Stimulated activated memory B cell treated with anti-CD40 and anti-IgM and Interleukin-4, amounts not matched to agents 10 μg/mL and 1 μg/mL and 100 μg/mL, for 72 hours (primary cell): ENCODE measurements around the gene MT1A.
"Not testable (repeated sequence)": the region's sequence is repeated elsewhere in the genome, so short reads cannot be mapped to it uniquely, and the experiment has no call there.

Source experiments
- ATAC-seq: fragments of 150-1000 bp; cut with Tn5 transposase; 2 replicates; pipeline ENCODE4 v1.10.0; 2021
- H3K27ac Mint-ChIP-seq: one replicate; pipeline ENCODE4 v1.8.0; 2022; ENCODE audit warnings: mild to moderate bottlenecking, mixed read lengths
- H3K27me3 Mint-ChIP-seq: one replicate; pipeline ENCODE4 v1.8.0; 2022; ENCODE audit warnings: mixed read lengths
- H3K36me3 Mint-ChIP-seq: one replicate; pipeline ENCODE4 v1.8.0; 2022; ENCODE audit warnings: mixed read lengths
- H3K4me1 Mint-ChIP-seq: one replicate; pipeline ENCODE4 v1.8.0; 2022; ENCODE audit warnings: mixed read lengths
- H3K4me3 Mint-ChIP-seq: one replicate; pipeline ENCODE4 v1.8.0; 2022; ENCODE audit warnings: mild to moderate bottlenecking, moderate library complexity, mixed read lengths
- H3K9me3 Mint-ChIP-seq: one replicate; pipeline ENCODE4 v1.8.0; 2022; ENCODE audit warnings: mixed read lengths

Gene MT1A

DNA sequence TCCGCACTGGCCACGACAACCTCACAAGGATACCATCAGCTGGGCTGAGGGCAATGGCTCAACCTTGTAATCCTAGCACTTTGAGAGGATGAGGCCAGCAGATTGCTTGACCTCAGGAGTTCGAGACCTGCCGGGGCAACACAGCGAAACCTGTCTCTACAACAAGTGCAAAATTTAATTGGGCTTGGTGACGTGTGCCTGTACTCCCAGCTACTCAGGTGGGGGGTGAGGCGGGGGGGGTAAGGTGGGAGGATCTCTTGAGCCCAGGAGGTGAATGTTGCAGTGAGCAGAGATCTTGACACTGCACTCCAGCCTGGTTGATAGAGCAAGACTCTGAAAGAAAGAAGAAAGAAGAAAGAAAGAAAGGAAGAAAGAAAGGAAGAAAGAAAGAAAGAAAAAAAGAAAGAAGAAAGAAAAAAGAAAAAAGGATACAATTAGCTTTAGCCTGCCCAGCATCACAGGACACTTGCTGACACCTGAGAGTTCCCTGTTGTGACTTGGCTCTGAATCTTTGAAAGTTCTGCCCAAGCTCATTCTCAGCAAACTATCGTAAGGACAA, 18.0 kb upstream of the MT1A start:
- ATAC-seq, result no peak
- Mint-ChIP-seq H3K36me3 (no peaks in the 10 kb centered on the region), H3K4me3 (no peak overlapping the region), H3K4me1 (peaks cover 18% of the 10 kb centered on the region), H3K27me3 (peaks cover 48% of the 10 kb centered on the region), H3K9me3 (no peaks in the 10 kb centered on the region), H3K27ac (no peak overlapping the region)

DNA sequence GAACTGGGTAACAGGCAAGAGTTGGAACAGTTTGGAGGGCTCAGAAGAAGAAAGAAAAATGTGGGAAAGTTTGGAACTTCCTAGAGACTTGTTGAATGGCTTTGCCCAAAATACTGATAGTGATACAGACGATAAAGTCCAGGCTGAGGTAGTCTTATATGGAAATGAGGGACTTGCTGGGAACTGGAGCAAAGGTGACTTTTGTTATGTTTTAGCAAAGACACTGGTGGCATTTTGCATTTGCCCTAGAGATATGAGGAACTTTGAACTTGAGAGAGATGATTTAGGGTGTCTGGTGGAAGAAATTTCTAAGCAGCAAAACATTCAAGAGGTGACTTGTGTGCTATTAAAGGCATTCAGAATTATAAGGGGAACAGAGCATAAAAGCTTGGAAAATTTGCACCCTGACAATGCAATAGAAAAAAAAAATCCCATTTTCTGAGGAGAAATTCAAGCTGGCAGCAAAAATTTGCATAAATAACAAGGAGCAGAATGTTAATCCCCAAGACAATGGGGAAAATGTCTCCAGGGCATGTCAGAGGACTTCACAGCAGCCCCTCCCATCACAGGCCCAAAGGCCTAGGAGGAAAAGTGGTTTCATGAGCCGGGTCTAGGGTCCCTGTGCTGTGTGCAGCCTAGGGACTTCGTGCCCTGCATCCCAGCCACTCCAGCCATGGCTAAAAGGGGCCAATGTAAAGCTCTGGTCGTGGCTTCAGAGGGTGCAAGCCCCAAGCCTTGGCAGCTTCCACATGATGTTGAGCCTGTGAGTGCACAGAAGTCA, 16.6 kb upstream of the MT1A start:
- Mint-ChIP-seq H3K4me1 (peaks cover 23% of the 10 kb centered on the region), H3K27me3 (peaks cover 57% of the 10 kb centered on the region)
- ATAC-seq, H3K4me3 Mint-ChIP-seq, H3K27ac Mint-ChIP-seq, H3K9me3 Mint-ChIP-seq, H3K36me3 Mint-ChIP-seq: not testable (repeated sequence)

- not testable (repeated sequence) for ATAC-seq, H3K9me3 Mint-ChIP-seq, H3K27ac Mint-ChIP-seq, H3K4me3 Mint-ChIP-seq, H3K36me3 Mint-ChIP-seq
- H3K27me3 Mint-ChIP-seq, result peaks cover 47% of the 10 kb centered on the region
- H3K4me1 Mint-ChIP-seq, result peaks cover 14% of the 10 kb centered on the region
These were observed 15.3 kb upstream of the MT1A start for GRCh38 chr16:56623184-56623583.

DNA sequence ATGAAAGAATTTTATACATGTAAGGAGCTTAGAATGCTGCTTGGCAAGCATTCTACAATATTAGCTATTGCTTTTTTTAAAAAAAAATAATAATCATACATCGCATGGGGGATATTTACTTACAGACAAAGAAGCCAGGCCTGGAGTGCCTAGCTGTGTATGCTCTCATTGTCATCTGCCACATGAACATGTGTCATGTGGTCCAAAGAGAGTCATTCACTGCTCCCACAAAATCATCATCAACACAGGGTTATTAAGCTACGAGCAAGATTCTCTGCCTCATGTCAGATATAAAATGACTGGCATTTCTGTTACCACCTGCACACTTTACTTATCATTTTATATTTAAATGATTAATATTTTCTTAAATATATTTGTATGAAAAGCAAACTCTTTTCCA, 14.8 kb upstream of the MT1A start:
- Mint-ChIP-seq H3K27ac (no peak overlapping the region), H3K4me3 (no peak overlapping the region), H3K4me1 (peaks cover 14% of the 10 kb centered on the region), H3K27me3 (peaks cover 43% of the 10 kb centered on the region), H3K36me3 (no peaks in the 10 kb centered on the region), H3K9me3 (no peaks in the 10 kb centered on the region)
- ATAC-seq, result no peak

GRCh38 chr16:56625140-56625942, 13.1 kb upstream of the MT1A start, which contains the start of gene MT1E:
Gene MT1E (plus strand): TSS chr16:56625781. CDS start chr16:56625852, 71 bp downstream.
- Mint-ChIP-seq H3K36me3 (no peaks in the 10 kb centered on the region), H3K4me3 (peak within 1 kb of the TSS; percentile 86), H3K27ac (peak within 1 kb of the TSS; percentile 84), H3K27me3 (peaks cover 32% of the 10 kb centered on the region), H3K4me1 (peaks cover 30% of the 10 kb centered on the region), H3K9me3 (no peaks in the 10 kb centered on the region)
- peak; percentile 54 for ATAC-seq

GRCh38 chr16:56625943-56626654, 12.4 kb upstream of the MT1A start:
- peak overlapping the region; percentile 84 for H3K27ac Mint-ChIP-seq
- H3K36me3 Mint-ChIP-seq, result no peaks in the 10 kb centered on the region
- ATAC-seq, result no peak
- no peaks in the 10 kb centered on the region for H3K9me3 Mint-ChIP-seq
- peaks cover 33% of the 10 kb centered on the region for H3K4me1 Mint-ChIP-seq
- H3K27me3 Mint-ChIP-seq, result peaks cover 32% of the 10 kb centered on the region
- H3K4me3 Mint-ChIP-seq, result peak overlapping the region; percentile 53

DNA sequence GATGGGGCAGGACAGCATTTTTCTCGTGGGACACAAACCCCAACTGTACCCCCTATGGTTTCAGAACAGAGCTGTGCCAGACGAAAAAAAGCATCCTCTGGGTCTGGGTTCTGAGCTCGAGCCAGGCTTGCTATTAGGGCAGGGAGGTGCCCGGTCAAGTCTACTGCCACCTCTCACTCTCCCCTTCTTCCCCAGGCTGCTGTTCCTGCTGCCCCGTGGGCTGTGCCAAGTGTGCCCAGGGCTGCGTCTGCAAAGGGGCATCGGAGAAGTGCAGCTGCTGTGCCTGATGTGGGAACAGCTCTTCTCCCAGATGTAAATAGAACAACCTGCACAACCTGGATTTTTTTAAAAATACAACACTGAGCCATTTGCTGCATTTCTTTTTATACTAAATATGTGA, 11.8 kb upstream of the MT1A start:
- ATAC-seq, result no peak
- Mint-ChIP-seq H3K36me3 (no peaks in the 10 kb centered on the region), H3K9me3 (no peaks in the 10 kb centered on the region), H3K27ac (no peak overlapping the region), H3K27me3 (peaks cover 35% of the 10 kb centered on the region), H3K4me3 (no peak overlapping the region), H3K4me1 (peaks cover 35% of the 10 kb centered on the region)

- Mint-ChIP-seq H3K27me3 (peaks cover 56% of the 10 kb centered on the region), H3K9me3 (no peaks in the 10 kb centered on the region), H3K4me1 (peaks cover 47% of the 10 kb centered on the region), H3K27ac (no peak overlapping the region), H3K36me3 (no peaks in the 10 kb centered on the region), H3K4me3 (no peak overlapping the region)
- no peak for ATAC-seq
These were observed 9.7 kb upstream of the MT1A start for GRCh38 chr16:56628486-56629350.

DNA sequence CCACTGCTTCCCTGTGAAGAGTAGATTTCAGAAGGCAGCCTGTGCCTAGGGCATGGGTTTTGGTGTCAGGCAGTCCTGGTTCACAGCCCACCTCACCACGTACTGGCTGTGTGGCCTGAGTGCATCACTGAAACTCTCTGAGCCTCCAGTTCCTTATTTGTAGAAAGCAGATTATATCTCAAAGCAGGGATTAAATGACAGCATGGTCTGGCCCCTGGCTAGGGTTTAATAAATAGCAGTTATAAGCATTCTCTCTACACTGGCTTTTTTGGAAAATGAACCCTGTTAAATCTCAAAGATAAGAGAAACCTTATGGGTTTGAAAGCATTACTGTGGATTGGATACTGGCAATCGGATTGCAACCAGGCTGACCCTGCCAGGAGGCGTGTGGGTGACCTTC, 8.9 kb upstream of the MT1A start:
- Mint-ChIP-seq H3K4me1 (peaks cover 48% of the 10 kb centered on the region), H3K4me3 (no peak overlapping the region), H3K9me3 (no peaks in the 10 kb centered on the region), H3K27me3 (peaks cover 59% of the 10 kb centered on the region), H3K36me3 (no peaks in the 10 kb centered on the region), H3K27ac (peak overlapping the region; percentile 49)
- ATAC-seq, result peak; percentile 60

GRCh38 chr16:56630134-56630533, 8.3 kb upstream of the MT1A start:
- Mint-ChIP-seq H3K36me3 (no peaks in the 10 kb centered on the region), H3K4me3 (no peak overlapping the region), H3K27me3 (peaks cover 59% of the 10 kb centered on the region), H3K4me1 (peaks cover 50% of the 10 kb centered on the region), H3K27ac (peak overlapping the region; percentile 49), H3K9me3 (no peaks in the 10 kb centered on the region)
- ATAC-seq, result peak; percentile 92

GRCh38 chr16:56631197-56631596, 7.3 kb upstream of the MT1A start:
- Mint-ChIP-seq H3K27ac (peak overlapping the region; percentile 21), H3K36me3 (no peaks in the 10 kb centered on the region), H3K4me3 (no peak overlapping the region), H3K9me3 (no peaks in the 10 kb centered on the region), H3K4me1 (peaks cover 43% of the 10 kb centered on the region), H3K27me3 (peaks cover 59% of the 10 kb centered on the region)
- no peak for ATAC-seq

DNA sequence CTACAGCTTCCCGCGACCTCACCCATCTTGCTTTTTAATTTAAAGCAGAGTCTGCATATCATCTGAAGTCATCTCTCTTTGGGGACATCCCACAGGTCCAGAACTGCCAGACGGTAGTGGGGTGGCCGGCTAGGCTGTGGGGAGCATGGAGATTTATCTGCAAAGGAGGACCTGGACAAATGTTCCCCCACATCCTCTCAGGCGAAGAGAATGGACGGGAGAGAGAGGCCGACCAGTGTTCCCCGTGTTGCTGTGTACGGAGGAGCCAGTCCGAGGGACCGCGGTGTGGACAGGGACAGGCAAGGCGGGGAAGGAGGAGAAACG, 6.7 kb upstream of the MT1A start:
- Mint-ChIP-seq H3K27me3 (peaks cover 59% of the 10 kb centered on the region), H3K4me3 (peak overlapping the region; percentile 57), H3K27ac (peak overlapping the region; percentile 21), H3K4me1 (peaks cover 49% of the 10 kb centered on the region), H3K36me3 (no peaks in the 10 kb centered on the region), H3K9me3 (no peaks in the 10 kb centered on the region)
- ATAC-seq, result no peak

- Mint-ChIP-seq H3K27ac (peak within 1 kb of the TSS; percentile 21), H3K4me3 (peak within 1 kb of the TSS; percentile 57), H3K9me3 (no peaks in the 10 kb centered on the region), H3K27me3 (peaks cover 60% of the 10 kb centered on the region), H3K36me3 (no peaks in the 10 kb centered on the region), H3K4me1 (peaks cover 49% of the 10 kb centered on the region)
- no peak for ATAC-seq
These were observed 6.2 kb upstream of the MT1A start, which contains the start of gene MT1M for GRCh38 chr16:56632156-56632847. Gene MT1M (plus strand): TSS chr16:56632659. CDS start chr16:56632732, 73 bp downstream.

GRCh38 chr16:56632848-56633365, 5.6 kb upstream of the MT1A start:
- Mint-ChIP-seq H3K27me3 (peaks cover 66% of the 10 kb centered on the region), H3K27ac (no peak overlapping the region), H3K36me3 (no peaks in the 10 kb centered on the region), H3K4me1 (peaks cover 54% of the 10 kb centered on the region), H3K9me3 (no peaks in the 10 kb centered on the region), H3K4me3 (peak overlapping the region; percentile 41)
- no peak for ATAC-seq
